22Rv1 (cell line): Measurements from ENCODE around the gene ERI3.

ENCODE experiments used
- CTCF ChIP-seq: fragments of 450-650 bp; IDR thresholded peaks from 2 replicates; pipeline ENCODE4 v1.5.1; 2017; ENCODE audit warnings: mild to moderate bottlenecking
- ZFX ChIP-seq: fragments of 450-650 bp; IDR thresholded peaks from 2 replicates; pipeline ENCODE4 v1.6.1; 2017; ENCODE audit warnings: antibody characterized with exemption, borderline replicate concordance

- TF ChIP-seq CTCF (no peak), ZFX (no peak)
Measured at GRCh38 chr1:44300852-44301251, 54.2 kb downstream of the ERI3 start.
